Ecto neural progenitor cell (in vitro differentiated cells): ENCODE data around the gene TGM2.

Source experiments
- DNase-seq: peaks from one replicate; pipeline ENCODE4 v3.0.0-alpha.2; 2018; ENCODE audit warnings: low spot score

Gene TGM2

DNA sequence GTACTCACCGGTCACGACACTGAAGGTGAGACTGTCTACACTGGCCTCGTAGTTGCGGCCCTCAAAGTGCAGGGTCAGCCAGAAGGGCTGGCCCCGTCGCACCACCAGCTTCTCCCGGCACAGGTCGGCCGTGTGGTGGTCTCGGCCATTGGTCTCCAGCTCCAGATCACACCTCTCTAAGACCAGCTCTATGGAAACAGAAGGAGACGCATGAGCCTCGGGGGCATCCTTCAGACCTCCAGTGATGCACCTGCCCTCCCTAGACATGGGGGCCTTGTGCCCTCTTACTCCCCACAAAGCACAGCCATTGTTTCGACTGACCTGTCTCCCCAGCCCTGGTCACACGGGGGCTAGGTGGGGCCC, 3.7 kb downstream of the TGM2 start:
- DNase-seq, result no peak

DNA sequence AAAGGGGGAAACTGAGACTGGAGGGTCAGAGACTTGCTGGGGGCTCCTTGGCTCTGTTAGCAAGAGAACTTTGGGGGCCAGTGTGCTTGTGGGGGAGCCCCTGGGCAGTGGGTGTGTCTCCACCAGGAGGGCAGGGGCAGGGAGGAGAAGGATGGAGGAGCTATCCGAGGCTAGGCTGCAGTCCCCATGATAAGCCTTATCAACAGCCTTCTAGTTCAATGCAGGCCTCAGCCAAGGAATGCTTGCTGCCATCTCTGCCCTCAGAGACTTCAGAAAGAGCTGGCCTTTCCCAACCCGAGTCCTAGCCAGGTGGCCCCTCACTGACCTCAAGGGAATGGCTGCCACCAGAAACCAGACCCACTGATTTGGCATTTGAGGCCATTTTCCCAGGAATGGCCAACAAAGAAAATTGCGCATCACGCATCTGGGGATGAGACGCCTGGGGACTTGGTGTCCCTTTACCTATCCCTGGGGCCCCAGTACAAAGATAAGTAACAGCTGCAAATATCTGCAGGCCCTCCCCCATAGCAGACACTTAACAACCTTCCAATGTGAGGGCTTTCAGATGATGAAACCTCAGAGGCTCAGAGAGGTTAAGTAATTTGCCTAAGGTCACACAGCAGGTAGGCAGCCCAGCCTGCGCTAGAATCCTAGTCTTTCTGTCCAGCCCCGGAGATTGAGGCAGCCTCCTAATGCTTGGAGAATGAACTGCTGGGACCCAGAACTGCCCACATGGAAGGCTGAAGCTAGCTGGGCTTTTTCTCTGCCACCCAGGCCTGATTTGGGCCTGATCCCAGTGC, 4.9 kb downstream of the TGM2 start:
- DNase-seq, result no peak

DNA sequence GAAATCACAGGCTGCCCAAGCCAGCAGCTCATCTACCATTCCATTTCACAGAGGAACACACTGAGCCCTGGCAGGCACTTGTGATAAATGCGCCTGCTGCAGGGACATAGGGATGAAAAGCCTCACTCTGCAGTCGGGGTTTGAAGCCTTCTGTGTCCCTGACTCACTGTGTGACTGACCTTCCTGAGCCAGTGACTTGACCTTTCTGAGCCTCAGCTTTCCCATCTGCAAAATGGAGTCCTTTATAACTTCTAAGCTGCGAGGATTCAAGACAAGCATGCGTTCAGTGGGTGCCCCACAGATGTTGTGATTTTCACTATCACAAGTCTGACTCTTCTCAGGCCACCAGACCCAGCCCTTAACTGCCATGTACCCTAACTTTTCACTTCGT, 5.5 kb downstream of the TGM2 start:
- no peak for DNase-seq

DNA sequence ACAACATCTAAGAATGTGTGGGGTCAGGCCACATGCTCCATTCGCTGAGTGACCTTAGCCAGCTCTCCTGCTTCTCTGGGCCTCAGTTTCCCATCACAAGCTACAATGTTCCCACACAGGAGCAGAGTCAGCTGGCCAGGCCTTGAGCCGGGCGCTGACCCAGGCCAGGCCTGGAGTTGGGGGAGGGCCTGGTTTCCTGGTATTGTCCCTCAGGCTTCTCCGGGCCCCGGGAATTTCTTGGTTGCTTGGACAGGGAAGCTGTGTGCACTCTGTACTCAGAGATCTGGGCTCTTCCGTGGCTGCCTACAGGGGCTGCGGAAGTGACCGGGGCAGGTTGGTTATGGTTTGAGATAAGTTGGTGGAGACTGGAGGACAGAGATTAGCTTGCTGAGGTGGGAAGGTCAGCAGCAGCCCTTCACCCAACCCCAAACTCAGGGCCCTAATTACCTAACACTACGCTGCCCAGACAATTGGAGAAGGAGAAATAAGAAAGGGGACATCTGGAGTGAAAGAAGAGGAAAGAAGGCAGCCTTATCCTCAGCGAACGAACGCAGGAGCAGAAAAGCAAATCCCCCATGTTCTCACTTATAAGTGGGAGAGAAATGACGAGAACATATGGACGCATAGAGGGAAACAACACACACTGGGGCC, 6.2 kb downstream of the TGM2 start:
- no peak for DNase-seq

DNA sequence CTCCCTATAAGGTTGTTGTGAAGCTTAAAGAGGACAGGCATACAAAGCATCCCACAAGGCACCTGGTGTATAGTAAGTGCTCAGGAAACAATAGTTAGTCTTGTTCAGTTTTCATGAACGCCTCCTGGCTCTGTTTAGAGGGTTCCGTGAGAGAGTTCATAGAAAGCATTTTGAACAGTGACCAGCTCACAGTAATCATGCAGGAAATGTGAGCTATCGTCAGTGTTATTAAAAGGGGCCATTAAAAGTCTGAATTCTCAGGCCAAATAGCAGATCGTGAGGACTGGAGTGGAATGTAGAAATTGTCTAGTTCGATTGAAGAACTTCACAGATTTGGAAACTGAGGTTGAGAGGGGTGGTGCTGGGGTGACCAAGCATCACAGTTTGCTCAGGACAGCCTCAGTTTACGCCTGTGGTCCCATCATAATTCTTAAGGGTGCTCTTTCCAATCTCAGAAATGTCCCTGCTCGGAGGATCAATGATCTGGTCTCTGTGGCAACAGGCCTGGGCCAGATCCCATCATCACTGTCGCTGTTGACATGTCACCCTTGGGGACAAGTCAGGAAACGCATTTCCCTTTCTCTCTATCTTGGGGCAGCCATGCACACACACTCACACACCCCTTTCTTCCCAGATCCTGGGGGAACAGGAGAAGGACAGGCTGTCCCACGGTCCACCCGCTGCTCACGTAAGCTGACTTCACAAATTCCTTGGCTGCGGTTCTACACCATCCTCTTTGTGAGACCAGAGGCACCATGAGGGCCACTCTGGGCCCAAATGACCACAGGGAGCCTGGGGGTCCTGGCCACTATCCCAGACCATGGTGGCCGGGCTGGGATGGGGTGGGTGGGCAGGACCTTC, 7.2 kb downstream of the TGM2 start:
- no peak for DNase-seq

DNA sequence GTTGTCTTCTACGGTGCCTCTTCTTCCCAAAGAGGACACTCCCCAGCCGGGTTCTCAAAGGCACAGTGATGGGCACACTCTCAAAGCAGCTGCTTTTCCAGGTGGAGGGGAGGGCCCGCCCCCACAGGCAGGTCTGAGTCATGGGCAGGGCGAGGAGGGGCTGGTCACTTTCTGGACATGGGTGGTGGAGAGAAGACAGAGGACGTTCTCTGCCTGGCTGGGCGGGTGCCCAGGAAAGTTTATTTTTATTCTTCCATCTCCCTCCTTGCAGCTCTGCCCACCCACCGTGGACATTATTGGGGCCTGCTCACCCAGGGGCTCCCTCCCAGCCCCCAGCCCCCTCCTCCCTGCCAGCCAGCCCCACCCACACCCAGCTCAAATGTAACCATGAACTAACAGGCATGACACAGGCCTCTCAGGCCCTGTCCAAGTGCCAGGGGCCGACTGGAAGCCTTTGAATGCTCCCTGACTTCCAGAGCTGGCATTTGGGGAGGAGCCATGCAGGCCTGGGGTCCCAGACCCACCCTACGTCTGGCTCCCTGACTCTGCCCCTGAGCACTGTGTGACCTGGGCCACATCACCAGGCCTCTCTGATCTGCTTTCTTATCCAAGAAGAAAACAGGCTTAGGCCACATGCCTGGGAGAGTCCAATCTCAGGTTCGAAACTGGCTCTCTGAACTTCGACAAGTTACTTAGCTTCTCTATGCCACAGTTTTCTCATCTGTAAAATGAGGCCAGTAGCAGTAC, 8.0 kb downstream of the TGM2 start:
- DNase-seq, result no peak

DNA sequence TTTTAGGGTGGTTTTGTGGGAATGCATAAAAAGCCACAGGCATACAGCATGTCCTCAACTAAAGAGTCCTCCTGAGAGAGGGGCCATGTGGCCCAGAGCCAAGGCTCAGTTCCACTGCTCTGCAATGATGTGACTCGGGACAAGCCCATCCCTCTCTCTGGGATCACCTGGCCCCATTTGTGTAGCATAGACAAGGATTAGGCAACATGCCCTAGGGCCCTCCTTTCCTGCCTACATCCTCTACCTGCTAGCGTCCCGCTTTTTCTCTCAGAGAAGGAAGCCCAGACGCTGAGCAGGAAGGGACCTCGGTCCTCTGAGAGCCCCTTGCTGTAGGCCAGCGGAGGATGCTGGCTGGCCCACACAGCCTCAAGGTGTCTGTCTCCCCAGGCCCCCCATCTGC, 8.8 kb downstream of the TGM2 start:
- no peak for DNase-seq

DNA sequence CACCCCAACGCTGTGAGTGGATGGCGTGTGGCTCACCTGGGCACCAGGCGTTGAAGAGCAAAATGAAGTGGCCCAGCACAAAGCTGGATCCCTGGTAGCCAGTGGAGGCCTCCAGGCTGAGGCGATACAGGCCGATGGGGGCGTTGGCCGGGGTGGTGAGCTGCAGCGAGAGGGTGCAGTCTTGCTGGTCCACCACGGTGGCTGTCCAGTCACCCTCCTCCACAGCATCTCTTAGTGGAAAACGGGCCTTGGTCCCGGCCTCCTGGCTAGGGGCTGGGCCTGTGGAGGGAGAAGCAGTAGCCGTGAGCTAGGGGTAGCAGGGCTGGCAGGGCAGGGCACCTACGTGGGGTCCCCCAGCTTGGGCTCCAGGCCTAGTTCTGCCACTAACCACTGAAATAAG, 9.3 kb downstream of the TGM2 start:
- no peak for DNase-seq

DNA sequence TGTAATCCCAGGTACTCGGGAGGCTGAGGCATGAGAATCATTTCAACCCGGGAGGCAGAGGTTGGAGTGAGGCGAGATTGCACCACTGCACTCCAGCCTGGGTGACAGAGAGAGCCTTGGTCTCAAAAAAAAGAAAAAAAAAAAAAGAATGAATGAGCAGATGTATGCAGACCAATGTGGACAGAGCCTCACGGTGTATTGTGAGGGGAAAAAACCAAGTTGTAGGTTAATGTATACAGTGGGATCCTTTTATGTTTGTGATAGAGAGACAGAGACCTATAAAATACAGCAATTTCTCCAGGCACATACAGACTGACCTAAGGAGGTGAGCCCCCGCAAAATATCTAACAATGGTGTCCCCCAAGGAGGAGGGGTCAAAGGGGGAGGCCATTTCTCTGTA, 11.7 kb downstream of the TGM2 start:
- DNase-seq, result no peak

DNA sequence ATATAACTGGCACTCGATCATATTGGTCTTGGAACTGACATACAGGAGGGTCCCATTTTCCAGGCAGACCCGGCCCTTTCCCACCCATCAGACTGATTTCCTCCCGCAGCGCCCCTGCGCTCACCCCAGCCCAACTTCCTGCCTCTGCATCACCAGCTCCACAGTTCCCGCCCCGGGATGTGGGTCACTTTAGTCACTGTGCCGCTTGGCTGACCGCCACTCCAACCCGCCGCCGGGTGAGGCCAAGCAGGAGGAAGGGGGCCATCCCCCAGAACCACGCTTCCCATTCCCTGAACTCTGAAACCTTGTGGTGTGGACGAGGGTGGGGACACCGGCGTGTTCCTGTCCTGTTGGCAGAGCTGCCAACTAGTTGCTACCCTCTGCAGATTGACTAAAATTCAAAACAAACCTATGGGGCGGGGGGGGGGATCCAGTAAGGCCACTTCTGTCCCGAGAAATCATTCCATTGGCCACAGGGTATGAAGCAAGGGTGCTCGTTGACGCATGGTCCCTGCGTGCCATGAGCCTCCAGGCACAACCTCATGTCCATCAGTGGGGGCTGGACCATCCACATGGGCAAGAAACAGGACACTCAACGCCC, 12.3 kb downstream of the TGM2 start:
- DNase-seq, result no peak

DNA sequence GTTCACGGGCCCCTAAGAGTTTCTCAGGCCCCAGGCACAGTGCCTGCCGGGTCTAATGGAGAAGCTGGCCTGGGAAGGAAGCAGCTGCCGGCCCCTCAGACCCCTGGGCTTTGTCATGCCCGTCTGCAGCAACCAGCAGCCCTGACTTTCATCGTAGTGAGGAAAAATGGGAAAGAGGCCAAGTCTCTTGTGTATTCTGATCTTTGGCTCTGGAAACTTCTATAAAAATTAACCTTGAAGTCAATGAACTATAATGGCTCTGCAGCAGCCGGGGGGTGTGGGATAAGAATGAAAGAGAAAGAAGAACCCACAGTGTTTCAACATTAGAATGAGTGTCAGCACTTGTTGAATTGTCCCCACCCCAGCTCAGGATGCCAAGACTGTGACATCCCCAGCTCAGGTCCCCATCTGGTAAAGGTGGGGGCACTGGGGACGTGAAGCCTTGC, 12.9 kb downstream of the TGM2 start:
- DNase-seq, result no peak

DNA sequence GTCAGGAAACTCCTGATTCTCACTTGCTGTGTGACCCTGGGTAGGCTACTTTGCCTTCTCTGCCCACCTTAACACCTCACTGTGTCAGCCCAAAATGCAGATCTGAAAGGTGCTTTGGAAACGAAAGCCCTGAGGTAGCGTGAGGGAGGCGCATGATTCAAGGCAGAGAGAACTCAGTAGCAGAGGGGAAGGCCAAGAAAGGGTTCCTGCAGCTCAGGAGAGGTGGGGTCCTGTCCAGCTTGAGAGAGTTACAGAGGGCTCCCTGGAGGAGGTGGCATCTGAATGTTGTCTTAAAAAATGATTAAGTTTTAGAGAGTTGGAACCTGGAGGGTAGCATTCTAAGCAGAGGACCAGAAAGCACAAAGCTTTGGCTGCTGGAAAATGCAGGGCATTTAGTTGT, 13.6 kb downstream of the TGM2 start:
- no peak for DNase-seq

DNA sequence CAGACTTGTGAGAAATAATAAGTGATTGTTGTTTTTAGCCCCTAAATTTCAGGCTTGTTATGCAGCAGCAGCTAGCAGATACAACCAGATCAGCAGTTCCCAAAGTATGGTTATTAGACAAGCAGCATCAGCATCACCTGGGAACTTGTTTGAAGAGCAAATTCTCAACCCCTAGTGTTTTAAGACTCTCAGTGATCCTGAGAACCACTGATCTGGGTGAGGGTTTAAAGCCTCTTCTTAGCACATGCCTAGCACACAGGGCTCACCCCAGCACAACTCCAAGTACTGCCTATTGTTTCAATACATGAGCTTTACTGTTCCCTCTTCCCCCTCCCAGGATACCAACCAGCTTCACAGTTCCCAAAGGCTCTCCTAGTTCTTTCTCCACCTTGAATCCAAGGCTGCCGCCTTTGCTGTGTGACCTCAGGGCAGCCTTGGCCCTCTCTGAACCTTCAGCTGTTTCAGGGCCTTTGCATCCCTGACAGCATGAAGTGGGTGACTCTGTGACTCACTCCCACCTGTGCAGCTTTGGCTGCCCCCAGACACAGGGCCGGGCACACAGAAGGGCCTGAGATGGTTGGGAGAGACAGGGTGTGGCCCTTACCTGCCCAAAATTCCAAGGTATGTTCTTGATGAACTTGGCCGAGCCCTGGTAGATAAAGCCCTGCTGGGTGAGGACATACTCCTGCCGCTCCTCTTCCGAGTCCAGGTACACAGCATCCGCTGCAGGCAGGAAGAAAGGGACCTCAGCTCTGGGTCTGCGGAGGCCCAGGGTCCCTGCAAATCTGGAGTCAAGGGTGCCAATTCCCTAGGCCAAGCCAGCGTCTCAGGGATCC, 14.5 kb downstream of the TGM2 start:
- no peak for DNase-seq

DNA sequence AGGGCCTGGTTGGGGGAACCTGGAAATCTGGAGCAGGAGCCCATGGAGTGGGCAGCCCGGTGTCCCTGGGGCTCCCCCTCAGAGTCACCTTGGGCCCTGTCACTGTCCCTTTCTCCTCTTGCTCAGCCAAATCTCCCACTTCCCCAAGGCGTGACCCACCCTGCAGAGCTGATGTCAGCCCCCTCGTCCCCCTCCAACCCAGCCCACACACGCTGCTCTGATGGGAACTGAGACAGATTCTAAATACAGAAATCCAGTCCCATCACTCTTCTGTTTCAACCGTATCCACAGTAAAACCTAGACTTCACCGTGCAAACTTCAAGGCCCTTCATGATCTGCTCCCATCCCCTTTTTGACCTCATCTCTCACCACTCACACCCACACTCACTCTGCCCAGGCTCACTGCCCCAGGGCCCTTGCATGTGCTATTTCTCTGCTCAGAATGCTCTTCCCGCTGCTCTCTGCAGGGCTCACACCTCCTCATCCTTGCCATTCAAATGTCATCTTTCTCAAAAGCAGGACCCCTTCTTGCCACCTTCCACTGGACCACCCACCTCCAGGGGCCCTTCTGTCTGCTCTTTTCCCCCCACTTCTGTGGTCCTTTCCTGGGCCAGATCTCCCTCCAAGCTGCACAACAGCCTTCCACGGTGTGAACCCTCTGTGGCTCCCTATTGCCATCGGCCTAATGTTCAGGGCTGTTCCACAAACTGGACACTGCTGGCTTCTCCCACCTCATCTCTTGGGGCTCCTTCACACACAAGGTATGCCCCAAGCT, 16.6 kb downstream of the TGM2 start:
- no peak for DNase-seq

DNA sequence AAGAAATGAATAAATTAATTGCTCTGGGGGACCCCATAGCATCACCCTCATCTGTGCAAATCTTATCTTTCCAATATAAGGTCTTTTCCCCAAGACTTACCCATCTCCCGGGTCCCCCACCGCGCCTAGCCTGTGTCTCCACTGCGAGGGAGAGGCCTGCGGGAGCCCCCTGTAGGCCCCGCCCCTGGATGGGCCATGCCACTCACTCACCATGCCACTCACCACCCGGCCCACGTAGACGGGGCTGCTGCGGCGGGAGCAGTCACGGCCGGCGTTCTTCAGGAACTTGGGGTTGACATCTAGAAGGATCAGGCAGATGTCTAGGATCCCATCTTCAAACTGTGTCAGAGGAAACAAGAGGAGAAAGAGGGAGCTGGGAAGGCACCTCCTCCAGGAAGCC, 17.3 kb downstream of the TGM2 start:
- DNase-seq, result no peak

DNA sequence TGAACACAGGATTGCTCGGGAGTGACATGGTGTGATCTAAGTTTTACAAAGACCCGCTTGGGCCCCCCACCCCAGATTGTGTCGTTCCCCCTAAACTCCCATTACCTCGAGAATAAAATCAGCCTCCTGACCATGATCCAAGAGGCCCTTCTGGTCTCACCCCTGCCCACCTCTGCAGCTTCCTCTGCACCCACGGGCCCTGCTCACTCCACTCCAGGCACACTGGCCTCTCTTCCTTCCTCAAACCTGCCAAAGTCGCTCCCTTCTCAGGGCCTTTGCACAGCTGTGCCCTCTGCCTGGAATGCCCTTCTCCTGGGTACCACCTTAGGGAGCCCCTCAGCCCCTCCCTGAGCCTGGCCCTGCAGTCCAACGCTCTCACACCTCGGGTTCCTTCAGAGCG, 17.9 kb downstream of the TGM2 start:
- no peak for DNase-seq

DNA sequence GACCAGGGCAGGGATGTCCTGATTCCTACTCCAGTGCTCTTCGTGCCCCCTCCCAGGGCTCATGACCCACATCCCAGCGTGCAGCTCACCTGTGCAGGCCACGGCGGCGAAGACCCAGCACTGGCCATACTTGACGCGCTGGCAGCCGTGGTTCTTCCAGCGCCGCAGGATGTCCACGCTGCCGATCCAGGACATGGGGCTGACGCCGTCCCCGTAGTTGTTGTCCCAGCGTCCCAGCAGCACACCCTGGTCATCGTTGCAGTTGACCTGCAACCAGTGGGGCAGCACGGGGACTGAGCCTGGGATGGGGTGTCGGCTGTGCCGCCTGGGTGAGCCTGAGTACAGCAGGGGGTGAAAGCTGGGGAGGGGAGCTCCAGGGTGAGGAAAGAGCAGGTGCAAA, 18.4 kb downstream of the TGM2 start:
- no peak for DNase-seq

DNA sequence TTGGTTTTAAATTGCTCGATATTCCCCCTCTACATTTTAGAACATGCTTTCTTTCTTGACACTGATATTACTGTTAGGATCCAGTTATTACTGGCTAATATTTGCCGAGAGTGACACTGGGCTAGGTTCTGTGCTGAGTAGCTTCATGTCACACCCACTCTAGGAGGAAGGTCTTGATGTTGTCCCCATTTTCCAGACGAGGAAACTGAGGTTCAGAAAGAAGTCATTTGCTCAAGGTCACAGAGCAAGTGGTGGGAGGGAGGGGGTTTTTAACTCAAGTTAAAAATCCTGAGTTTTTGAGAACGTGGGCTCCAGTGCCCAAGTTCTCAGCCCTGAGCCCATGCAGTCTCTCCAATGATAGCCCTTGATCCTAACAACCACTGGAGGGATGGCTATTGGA, 18.9 kb downstream of the TGM2 start:
- DNase-seq, result no peak

DNA sequence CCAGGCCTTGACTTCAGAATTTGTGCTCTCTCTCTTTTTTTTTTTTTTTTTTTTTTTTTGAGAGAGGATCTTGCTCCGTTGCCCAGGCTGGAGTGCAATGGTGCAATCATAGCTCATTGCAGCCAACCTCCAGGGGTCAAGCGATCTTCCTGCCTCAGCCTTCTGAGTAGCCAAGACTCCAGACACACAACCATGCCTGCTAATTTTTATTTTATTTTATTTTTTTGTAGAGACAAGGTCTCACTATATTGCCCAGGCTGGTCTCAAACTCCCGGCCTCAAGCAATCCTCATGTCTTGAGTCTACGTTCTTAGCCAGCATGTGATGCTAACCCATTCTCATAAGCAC, 19.4 kb downstream of the TGM2 start:
- DNase-seq, result no peak

DNA sequence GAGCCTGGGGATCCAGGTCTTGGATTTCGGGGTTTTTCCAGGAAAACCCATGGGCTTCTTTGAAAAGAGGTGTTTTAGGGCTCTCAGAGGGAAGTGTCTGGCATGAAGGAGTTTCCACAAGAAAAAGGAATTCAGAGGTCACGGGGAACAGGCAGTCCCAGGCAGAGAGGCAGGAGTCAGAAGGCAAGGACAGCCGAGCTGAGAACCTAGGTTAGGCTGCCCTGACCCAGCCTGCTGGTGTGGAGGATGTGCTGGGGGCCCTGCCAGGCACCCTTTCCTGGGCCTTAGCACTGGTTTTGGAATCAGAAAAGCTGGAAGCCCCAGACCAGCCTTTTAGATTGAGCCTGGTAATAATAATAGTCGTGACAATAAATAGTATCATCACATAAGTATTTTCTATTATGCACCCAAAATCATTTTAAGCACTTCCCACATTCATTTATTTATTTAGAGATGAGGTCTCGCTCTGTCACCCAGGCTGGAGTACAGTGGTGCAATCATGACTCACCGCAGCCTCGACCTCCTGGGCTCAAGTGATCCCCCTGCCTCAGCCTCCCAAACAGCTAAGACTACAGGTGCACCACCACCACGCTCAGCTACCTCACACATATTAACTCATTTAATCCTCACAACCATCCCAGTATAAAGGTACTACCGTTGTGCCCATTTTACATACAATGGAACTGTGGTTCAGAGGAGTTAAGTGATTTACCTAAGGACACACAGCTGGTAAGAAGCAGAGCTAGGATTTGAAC, 19.9 kb downstream of the TGM2 start:
- no peak for DNase-seq
